ENCODE measurements around the gene C11orf68. TPM values are rescaled to one million over a fixed set of nuclear protein-coding genes. Genes with fewer than 3 reads are reported as not detected.

C11orf68 gene
- total RNA-seq, 1 experiment from 2014 or later, result 15.7 TPM

GRCh38 chr11:65883058-65883761 is 35.7 kb downstream of the C11orf68 start:
- H4K20me1 ChIP-seq (ENCODE audit: control insufficient read depth, insufficient read depth, insufficient read length), result no peaks in the 10 kb centered on the region
- no peak overlapping the region for H2BK15ac ChIP-seq (ENCODE audit: low read depth, low read length)
- H4K8ac ChIP-seq (replicated peaks; ENCODE audit: insufficient read length, low read depth, low read length), result no peak overlapping the region
- no CpG with 5 or more reads among the region's 13 CpGs for WGBS (ENCODE audit: extremely low coverage, insufficient read length, low lambda C conversion rate)
- DNase-seq, result no peak
- H3K4me3 Mint-ChIP-seq, result no peak overlapping the region
- H3K27ac Mint-ChIP-seq, result no peak overlapping the region; a peak in 1 of 7 replicates
- no peaks in the 10 kb centered on the region for H3K9me3 ChIP-seq (ENCODE audit: control insufficient read depth, low read depth, low read length)
- no peak overlapping the region for H3K14ac ChIP-seq (ENCODE audit: insufficient read depth, low read length)
- no peak overlapping the region for H2AK5ac ChIP-seq (ENCODE audit: insufficient read length, low read length)
- no peak overlapping the region for H4K91ac ChIP-seq (ENCODE audit: insufficient read length, low read depth, low read length)
- H2BK12ac ChIP-seq (ENCODE audit: insufficient read length, low read depth, low read length), result no peak overlapping the region
- no peaks in the 10 kb centered on the region for H3K79me2 ChIP-seq (ENCODE audit: insufficient read depth, low read length)
- peaks cover 9 to 20% of the 10 kb centered on the region in 2 experiments for H3K4me1 Mint-ChIP-seq
- H2BK5ac ChIP-seq (ENCODE audit: insufficient read length, low read length), result no peak overlapping the region
- H2BK120ac ChIP-seq (ENCODE audit: low read depth, low read length, poor library complexity, severe bottlenecking), result no peak overlapping the region
- no peak overlapping the region for H2AFZ ChIP-seq (ENCODE audit: low read length)
- no peak overlapping the region for H3K18ac ChIP-seq (ENCODE audit: insufficient read length, low read depth, low read length)
- TF ChIP-seq CTCF (conservative IDR thresholded peaks at IDR 0.05), result no peak
- no peak overlapping the region for H3K23ac ChIP-seq (ENCODE audit: insufficient read length, low read depth, low read length)
- H3K56ac ChIP-seq (ENCODE audit: insufficient read length, low read depth, low read length), result no peak overlapping the region
- H2BK20ac ChIP-seq (ENCODE audit: low read depth, low read length, poor library complexity, severe bottlenecking), result no peak overlapping the region
- no peak overlapping the region for H3K4me2 ChIP-seq (ENCODE audit: insufficient read depth, insufficient read length, low read length)
- H3K9ac ChIP-seq (ENCODE audit: extremely low read depth, insufficient read length, low read length), result no peak overlapping the region
- H3K79me1 ChIP-seq (ENCODE audit: insufficient read depth, low read depth, low read length, poor library complexity, severe bottlenecking), result no peaks in the 10 kb centered on the region
- peaks cover 35 to 58% (median 55%) of the 10 kb centered on the region in 3 experiments for H3K36me3 Mint-ChIP-seq (ENCODE audit: insufficient read depth in 1 of 3, low read depth in 3 of 3)
- H4K5ac ChIP-seq (ENCODE audit: insufficient read length, low read depth, low read length), result no peak overlapping the region
- no peak overlapping the region for H3T11ph ChIP-seq (ENCODE audit: low read length)
- H3K27ac ChIP-seq (ENCODE audit: insufficient read length, low read depth, low read length), result no peak overlapping the region
- peaks cover 2% of the 10 kb centered on the region for H3K27me3 Mint-ChIP-seq (ENCODE audit: low read depth)
- H3K4ac ChIP-seq (ENCODE audit: low read depth, low read length), result no peak overlapping the region
- H3K9me3 Mint-ChIP-seq, result no peaks in the 10 kb centered on the region
- no peaks in the 10 kb centered on the region for H3K27me3 ChIP-seq (ENCODE audit: insufficient read depth, low read length)
- H3K4me1 ChIP-seq (ENCODE audit: insufficient read depth, low read length), result peaks cover 2% of the 10 kb centered on the region; the same call in 1 of the 2 replicates
- H3K23me2 ChIP-seq (ENCODE audit: insufficient read length, low read depth, low read length, poor library complexity, severe bottlenecking), result no peaks in the 10 kb centered on the region
